ENCODE results near the gene CTXN1.

Gene CTXN1

GRCh38 chr19:7928741-7929701, 3.1 kb upstream of the CTXN1 start:
- H3K4me3 ChIP-seq (ENCODE audit: low read depth, low read length), result no peak overlapping the region
- TF ChIP-seq ZNF223 (tag by site-specific recombination; IDR thresholded peaks at IDR 0.05) (no peak), IKZF3 (tag by site-specific recombination; IDR thresholded peaks at IDR 0.05) (0 out of 2 replicates have a peak, but pooled peaks have one; percentile 9), ZNF558 (tag by site-specific recombination; IDR thresholded peaks at IDR 0.05) (no peak), ZNF24 (tag by site-specific recombination; IDR thresholded peaks at IDR 0.05) (peak; percentile 60; the same call in 1 of the 2 replicates), ZBTB10 (tag by site-specific recombination; IDR thresholded peaks at IDR 0.05) (peak; percentile 29; the same call in 1 of the 2 replicates), ZNF600 (tag by site-specific recombination; IDR thresholded peaks at IDR 0.05) (peak; percentile 90), ZNF362 (tag by site-specific recombination; IDR thresholded peaks at IDR 0.05) (peak; percentile 99), ZBTB17 (tag by site-specific recombination; IDR thresholded peaks at IDR 0.05) (peak; percentile 95), ZBTB20 (tag by site-specific recombination; IDR thresholded peaks at IDR 0.05) (peak; percentile 69), KLF10 (tag by site-specific recombination; IDR thresholded peaks at IDR 0.05) (peak; percentile 56), ZIC2 (tag by site-specific recombination; IDR thresholded peaks at IDR 0.05) (peak; percentile 62), ZNF26 (tag by site-specific recombination; IDR thresholded peaks at IDR 0.05) (no peak), CTCF (tag by site-specific recombination; IDR thresholded peaks at IDR 0.05) (peak; percentile 65), ZXDB (tag by site-specific recombination; IDR thresholded peaks at IDR 0.05) (peak; percentile 19; the same call in 1 of the 2 replicates), MYNN (tag by site-specific recombination; IDR thresholded peaks at IDR 0.05; ENCODE audit: borderline replicate concordance) (no peak), WT1 (tag by site-specific recombination; IDR thresholded peaks at IDR 0.05) (peak; percentile 53; the same call in 1 of the 2 replicates), ZNF548 (tag by site-specific recombination; IDR thresholded peaks at IDR 0.05) (0 out of 2 replicates have a peak, but pooled peaks have one; percentile 8), ZSCAN18 (tag by site-specific recombination; IDR thresholded peaks at IDR 0.05) (no peak), ZNF175 (tag by site-specific recombination; IDR thresholded peaks at IDR 0.05) (no peak), GLIS1 (tag by site-specific recombination; IDR thresholded peaks at IDR 0.05) (peak; percentile 43), ZSCAN16 (tag by site-specific recombination; IDR thresholded peaks at IDR 0.05) (no peak), ZNF521 (tag by site-specific recombination; IDR thresholded peaks at IDR 0.05) (no peak), ZNF114 (tag by site-specific recombination; IDR thresholded peaks at IDR 0.05) (no peak), ZSCAN23 (tag by site-specific recombination; IDR thresholded peaks at IDR 0.05) (0 out of 2 replicates have a peak, but pooled peaks have one; percentile 42), PATZ1 (tag by site-specific recombination; IDR thresholded peaks at IDR 0.05) (peak; percentile 34), ZNF629 (tag by site-specific recombination; IDR thresholded peaks at IDR 0.05) (peak; percentile 80)

More at GRCh38 chr19:7928741-7929701, 3.1 kb upstream of the CTXN1 start:
- Histone ChIP-seq H3K36me3 (ENCODE audit: control insufficient read depth in 2 of 2, insufficient read depth in 1 of 2, low read length in 2 of 2) (peaks cover 6 to 49% of the 10 kb centered on the region in 2 experiments; a peak in 2 of 3 replicates), H3K27ac (ENCODE audit: extremely low read depth, low read depth, low read length) (peak overlapping the region; percentile 36; the same call in 1 of the 2 replicates), H3K9me3 (ENCODE audit: control insufficient read depth, insufficient read depth, low read depth, low read length) (no peaks in the 10 kb centered on the region), H3K4me1 (ENCODE audit: control insufficient read depth, insufficient read depth, low read length) (peaks cover 17% of the 10 kb centered on the region)
- ChIA-PET CTCF (interaction anchor here (0.6 to 3.5 kb wide), 14 partner anchors 9 to 331 kb away, joined by 3 to 25 read pairs (median 4); partner anchors contain the start of genes SNAPC2 and TIMM44), POLR2A (interaction anchor here (0.6 to 5.8 kb wide), 14 partner anchors 9 to 898 kb away, joined by 3 to 60 read pairs (median 5); partner anchors contain the start of genes MAP2K7, NDUFA7, RPS28 and SNAPC2)
